MM.1S (cell line): Measurements from ENCODE around the gene CORO1C.

Experiments
- DNase-seq: peaks from one replicate; pipeline ENCODE4 v3.0.0-alpha.2; 2015
- H2AFZ ChIP-seq: fragments of 300-600 bp; sonication (generic); 2 replicates; pipeline ENCODE4 v1.6.0; 2016; ENCODE audit warnings: antibody characterized with exemption, low read length
- H3F3A ChIP-seq: fragments of 300-600 bp; sonication (generic); 2 replicates; pipeline ENCODE4 v1.6.1; 2016; ENCODE audit warnings: mild to moderate bottlenecking, antibody characterized with exemption, low read length, moderate library complexity, mixed read lengths; ENCODE audit not compliant: insufficient read depth
- H3K27ac ChIP-seq: fragments of 300-600 bp; sonication (generic); 2 replicates; pipeline ENCODE4 v1.5.1; 2016; ENCODE audit warnings: mild to moderate bottlenecking, low read length
- H3K27me3 ChIP-seq: fragments of 300-600 bp; sonication (generic); replicated peaks from 2 replicates; pipeline ENCODE4 v1.6.0; 2016; ENCODE audit warnings: low read length; ENCODE audit not compliant: insufficient read depth
- H3K36me3 ChIP-seq: fragments of 300-600 bp; sonication (generic); replicated peaks from 2 replicates; pipeline ENCODE4 v1.6.1; 2016; ENCODE audit warnings: mild to moderate bottlenecking, low read length, mixed read lengths; ENCODE audit not compliant: insufficient read depth
- H3K4me1 ChIP-seq: fragments of 300-600 bp; sonication (generic); 2 replicates; pipeline ENCODE4 v1.6.1; 2016; ENCODE audit warnings: low read length, mixed read lengths
- H3K4me2 ChIP-seq: fragments of 300-600 bp; sonication (generic); 2 replicates; pipeline ENCODE4 v1.6.0; 2016; ENCODE audit warnings: low read depth, low read length
- H3K4me3 ChIP-seq: fragments of 300-600 bp; sonication (generic); 2 replicates; pipeline ENCODE4 v1.5.1; 2016; ENCODE audit warnings: low read length, mixed read lengths
- H3K79me2 ChIP-seq: fragments of 300-600 bp; sonication (generic); 2 replicates; pipeline ENCODE4 v1.6.1; 2016; ENCODE audit warnings: mixed run types, low read length, mixed read lengths
- H3K9ac ChIP-seq: fragments of 300-600 bp; sonication (generic); 2 replicates; pipeline ENCODE4 v1.6.1; 2016; ENCODE audit warnings: low read length, mixed read lengths
- H3K9me2 ChIP-seq: fragments of 300-600 bp; sonication (generic); replicated peaks from 2 replicates; pipeline ENCODE4 v1.6.1; 2016; ENCODE audit warnings: mild to moderate bottlenecking, low read length, mixed read lengths; ENCODE audit not compliant: insufficient read depth
- H3K9me3 ChIP-seq: fragments of 300-600 bp; sonication (generic); replicated peaks from 2 replicates; pipeline ENCODE4 v1.6.1; 2016; ENCODE audit warnings: mild to moderate bottlenecking, low read length, mixed read lengths; ENCODE audit not compliant: insufficient read depth
- H4K20me1 ChIP-seq: fragments of 300-600 bp; sonication (generic); 2 replicates; pipeline ENCODE4 v1.6.1; 2016; ENCODE audit warnings: mild to moderate bottlenecking, low read length, moderate library complexity, mixed read lengths; ENCODE audit not compliant: insufficient read depth
- EZH2 ChIP-seq: fragments of 300-600 bp; sonication (generic); optimal IDR thresholded peaks from 2 replicates; pipeline ENCODE3; 2017; ENCODE audit warnings: low read depth, mild to moderate bottlenecking, antibody characterized with exemption, low read length, mixed read lengths
- EZH2phosphoT487 ChIP-seq: fragments of 300-600 bp; sonication (generic); IDR thresholded peaks from 2 replicates; pipeline ENCODE4 v1.6.1; 2018; ENCODE audit warnings: antibody characterized with exemption, low read length
- TF ChIP-seq, protein P1 (sequence below): fragments of 300-600 bp; sonication (generic); IDR thresholded peaks from 2 replicates; pipeline ENCODE4 v1.5.1; 2016; ENCODE audit warnings: antibody characterized with exemption, low read length, mixed read lengths

CORO1C gene

GRCh38 chr12:108699955-108700563, 31.3 kb downstream of the CORO1C start:
- H3K79me2 ChIP-seq = peaks cover 99% of the 10 kb centered on the region
- H3K27me3 ChIP-seq = no peaks in the 10 kb centered on the region
- H3K9ac ChIP-seq = no peak overlapping the region
- no peak for DNase-seq
- no peaks in the 10 kb centered on the region for H3F3A ChIP-seq
- no peak overlapping the region for H3K27ac ChIP-seq
- no peaks in the 10 kb centered on the region for H3K9me2 ChIP-seq
- no peak overlapping the region for H3K4me2 ChIP-seq
- no peak for TF ChIP-seq EZH2phosphoT487
- TF ChIP-seq, protein P1, sequence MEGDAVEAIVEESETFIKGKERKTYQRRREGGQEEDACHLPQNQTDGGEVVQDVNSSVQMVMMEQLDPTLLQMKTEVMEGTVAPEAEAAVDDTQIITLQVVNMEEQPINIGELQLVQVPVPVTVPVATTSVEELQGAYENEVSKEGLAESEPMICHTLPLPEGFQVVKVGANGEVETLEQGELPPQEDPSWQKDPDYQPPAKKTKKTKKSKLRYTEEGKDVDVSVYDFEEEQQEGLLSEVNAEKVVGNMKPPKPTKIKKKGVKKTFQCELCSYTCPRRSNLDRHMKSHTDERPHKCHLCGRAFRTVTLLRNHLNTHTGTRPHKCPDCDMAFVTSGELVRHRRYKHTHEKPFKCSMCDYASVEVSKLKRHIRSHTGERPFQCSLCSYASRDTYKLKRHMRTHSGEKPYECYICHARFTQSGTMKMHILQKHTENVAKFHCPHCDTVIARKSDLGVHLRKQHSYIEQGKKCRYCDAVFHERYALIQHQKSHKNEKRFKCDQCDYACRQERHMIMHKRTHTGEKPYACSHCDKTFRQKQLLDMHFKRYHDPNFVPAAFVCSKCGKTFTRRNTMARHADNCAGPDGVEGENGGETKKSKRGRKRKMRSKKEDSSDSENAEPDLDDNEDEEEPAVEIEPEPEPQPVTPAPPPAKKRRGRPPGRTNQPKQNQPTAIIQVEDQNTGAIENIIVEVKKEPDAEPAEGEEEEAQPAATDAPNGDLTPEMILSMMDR = no peak
- TF ChIP-seq EZH2 = no peak
- no peak overlapping the region for H3K4me3 ChIP-seq
- H2AFZ ChIP-seq = no peak overlapping the region
- peaks cover 5% of the 10 kb centered on the region; the same call in 1 of the 2 replicates for H3K4me1 ChIP-seq
- H3K9me3 ChIP-seq = no peaks in the 10 kb centered on the region
- peaks cover 17% of the 10 kb centered on the region; the same call in 1 of the 2 replicates for H3K36me3 ChIP-seq
- H4K20me1 ChIP-seq = no peaks in the 10 kb centered on the region; the same call in 1 of the 2 replicates

GRCh38 chr12:108697905-108698304, 33.4 kb downstream of the CORO1C start:
- H3K4me1 ChIP-seq = peaks cover 21% of the 10 kb centered on the region
- H3K4me3 ChIP-seq = no peak overlapping the region
- peaks cover 99% of the 10 kb centered on the region for H3K79me2 ChIP-seq
- H3K36me3 ChIP-seq = peaks cover 21% of the 10 kb centered on the region; the same call in 1 of the 2 replicates
- peaks cover 9% of the 10 kb centered on the region for H3F3A ChIP-seq
- no peaks in the 10 kb centered on the region; the same call in 1 of the 2 replicates for H4K20me1 ChIP-seq
- no peaks in the 10 kb centered on the region for H3K27me3 ChIP-seq
- TF ChIP-seq EZH2 (no peak), EZH2phosphoT487 (no peak)
- TF ChIP-seq, protein P1 = no peak
- DNase-seq = no peak
- no peak overlapping the region for H2AFZ ChIP-seq
- H3K9ac ChIP-seq = no peak overlapping the region
- no peaks in the 10 kb centered on the region for H3K9me3 ChIP-seq
- H3K9me2 ChIP-seq = no peaks in the 10 kb centered on the region
- no peak overlapping the region for H3K27ac ChIP-seq
- no peak overlapping the region for H3K4me2 ChIP-seq

GRCh38 chr12:108696996-108697290, 34.4 kb downstream of the CORO1C start:
- Histone ChIP-seq H3K79me2 (peaks cover 92% of the 10 kb centered on the region), H3K27me3 (no peaks in the 10 kb centered on the region), H3K27ac (no peak overlapping the region), H3K36me3 (peaks cover 21% of the 10 kb centered on the region; the same call in 1 of the 2 replicates), H2AFZ (no peak overlapping the region), H3K4me2 (no peak overlapping the region), H3K9me2 (no peaks in the 10 kb centered on the region), H3K9me3 (no peaks in the 10 kb centered on the region), H3K4me3 (no peak overlapping the region), H4K20me1 (no peaks in the 10 kb centered on the region), H3F3A (peaks cover 19% of the 10 kb centered on the region), H3K4me1 (peaks cover 29% of the 10 kb centered on the region), H3K9ac (no peak overlapping the region)
- no peak for DNase-seq
- TF ChIP-seq, protein P1 = no peak
- TF ChIP-seq EZH2 (no peak), EZH2phosphoT487 (no peak)
